K562 (cell line): ENCODE data around the gene MAPK1IP1L. TPM values are rescaled to one million over a fixed set of nuclear protein-coding genes. Genes with fewer than 3 reads are reported as not detected.

Source experiments
- ATF1 ChIP-seq, 2 experiments: fragments of 450-650 bp in 1 of 2; IDR thresholded peaks; 2 replicates each; pipeline ENCODE4 v1.6.1; 2016; ENCODE audit warnings: missing compliant biosample characterization in 1 of 2, missing genetic modification characterization in 1 of 2
- CGGBP1 ChIP-seq: fragments of 250-450 bp; sonication (Bioruptor Pico); IDR thresholded peaks from 2 replicates; pipeline ENCODE4 v1.9.0; 2021; ENCODE audit warnings: mild to moderate bottlenecking
- DIDO1 ChIP-seq: fragments of 450-650 bp; IDR thresholded peaks from 2 replicates; pipeline ENCODE4 v1.6.1; 2016; ENCODE audit warnings: low read depth, missing biosample characterization, missing genetic modification characterization
- DMBX1 ChIP-seq: fragments of 250-450 bp; sonication (Bioruptor Pico); IDR thresholded peaks from 2 replicates; pipeline ENCODE4 v1.8.0; 2022; ENCODE audit warnings: inconsistent platforms, mild to moderate bottlenecking, moderate library complexity, borderline replicate concordance
- E2F8 ChIP-seq: fragments of 450-650 bp; IDR thresholded peaks from 2 replicates; pipeline ENCODE4 v1.7.1; 2018; ENCODE audit warnings: mild to moderate bottlenecking, low read depth; ENCODE audit not compliant: partially characterized antibody
- HES1 ChIP-seq: fragments of 450-650 bp; IDR thresholded peaks from 2 replicates; pipeline ENCODE4 v1.6.1; 2016; ENCODE audit warnings: low read depth, mild to moderate bottlenecking, moderate library complexity
- HNRNPH1 ChIP-seq: fragments of 200-400 bp; formaldehyde crosslinking; optimal IDR thresholded peaks from 2 replicates; pipeline ENCODE3; 2017; ENCODE audit warnings: low read depth, mild to moderate bottlenecking, low read length, moderate library complexity
- MAFG ChIP-seq: fragments of 450-650 bp; conservative IDR thresholded peaks from 2 replicates; pipeline ENCODE4 v1.6.1; 2016; ENCODE audit warnings: missing genetic modification characterization, missing compliant biosample characterization
- MYBL2 ChIP-seq, 2 experiments: fragments of 450-650 bp in 1 of 2; sonication (generic) in 1 of 2; formaldehyde crosslinking in 1 of 2; IDR thresholded peaks; 2 replicates each; pipeline versions ENCODE4 v1.6.1 to v1.8.1; 2017 to 2022; ENCODE audit warnings: borderline replicate concordance in 1 of 2, inconsistent platforms in 1 of 2, low read depth in 1 of 2, mild to moderate bottlenecking in 1 of 2, missing genetic modification reagents in 1 of 2, moderate library complexity in 1 of 2
- NFXL1 ChIP-seq: fragments of 450-650 bp; formaldehyde crosslinking; IDR thresholded peaks from 2 replicates; pipeline ENCODE4 v1.4.0; 2021; ENCODE audit warnings: mild to moderate bottlenecking
- PCBP1 ChIP-seq: fragments of 200-400 bp; formaldehyde crosslinking; IDR thresholded peaks from 2 replicates; pipeline ENCODE4 v1.6.1; 2018; ENCODE audit warnings: mild to moderate bottlenecking, low read depth, low read length; ENCODE audit not compliant: poor library complexity, severe bottlenecking
- RUNX1 ChIP-seq: sonication (generic); IDR thresholded peaks from 2 replicates; pipeline ENCODE4 v1.6.1; 2016; ENCODE audit warnings: antibody characterized with exemption, low read depth
- TAF7 ChIP-seq: fragments of 450-650 bp; IDR thresholded peaks from 2 replicates; pipeline ENCODE4 v1.6.1; 2016; ENCODE audit warnings: missing genetic modification characterization, missing compliant biosample characterization
- XRCC5 ChIP-seq: fragments of 200-400 bp; formaldehyde crosslinking; IDR thresholded peaks from 2 replicates; pipeline ENCODE4 v1.6.1; 2017; ENCODE audit warnings: low read depth, mild to moderate bottlenecking, low read length
- ZBTB1 ChIP-seq: sonication (generic); formaldehyde crosslinking; IDR thresholded peaks from 2 replicates; pipeline ENCODE4 v1.8.1; 2023; ENCODE audit warnings: missing genetic modification reagents, low read depth, mild to moderate bottlenecking, borderline replicate concordance
- ZBTB2 ChIP-seq: fragments of 450-650 bp; IDR thresholded peaks from 2 replicates; pipeline ENCODE4 v1.6.1; 2016; ENCODE audit warnings: antibody characterized with exemption
- ZSCAN32 ChIP-seq: fragments of 450-650 bp; formaldehyde crosslinking; IDR thresholded peaks from 2 replicates; pipeline ENCODE4 v1.4.0; 2020; ENCODE audit warnings: mild to moderate bottlenecking, moderate library complexity
- polyA plus RNA-seq, 8 experiments: library from polyadenylated mRNA; depleted of rRNA in 4 of 8; stranded (reverse) in 5 of 8; unstranded in 3 of 8; fragments of >200 nt; fragmentation: Nextera tagmentation in 2 of 8; fragmentation: Illumina TruSeq in 1 of 8; extraction: Ambion mirVana in 2 of 8; extraction: Trizol in 1 of 8; gene quantifications; 2 replicates each; pipeline versions ENCODE4 v1.2.1 to v1.2.3, GENCODE V29; 2011 to 2014; ENCODE audit warnings: inconsistent platforms in 1 of 8, missing spikeins in 1 of 8
- total RNA-seq, 7 experiments: library from RNA; depleted of rRNA in 6 of 7; stranded (reverse); fragments of >200 nt in 6 of 7; fragmentation: Illumina TruSeq in 2 of 7; extraction: Trizol in 2 of 7; gene quantifications; 2 replicates each; pipeline versions ENCODE4 v1.2.1 to v1.2.3, GENCODE V29; 2011 to 2021; ENCODE audit warnings: low replicate concordance in 1 of 7
- TF ChIP-seq, protein P1 (sequence below): fragments of 450-650 bp; IDR thresholded peaks from 2 replicates; pipeline ENCODE4 v1.6.1; 2016; ENCODE audit warnings: borderline replicate concordance

Gene MAPK1IP1L
- total and polyA plus RNA-seq, 9 of the 15 experiments (the other 6 are each of a cell fraction or from before 2014, with no cell fraction given): 32.7 to 99.4 (median 49.8) TPM

GRCh38 chr14:55026793-55027561 is 24.5 kb upstream of the MAPK1IP1L start, which contains the start of the genes SOCS4 and WDHD1 (continued):
- TF ChIP-seq ZBTB2: peak; percentile 81
- no peak for TF ChIP-seq MAFG (tag)
- no peak for TF ChIP-seq ZBTB1 (CRISPR knock-in tag)
- peak; percentile 64 for TF ChIP-seq TAF7 (tag)
- TF ChIP-seq HES1: no peak
- peak; percentile 85 for TF ChIP-seq ATF1 (CRISPR knock-in tag; IDR thresholded peaks at IDR 0.05)
- peak; percentile 97 for TF ChIP-seq ATF1 (tag; IDR thresholded peaks at IDR 0.05)
- no peak for TF ChIP-seq PCBP1
- TF ChIP-seq DIDO1: no peak
- no peak for TF ChIP-seq NFXL1 (CRISPR knock-in tag)
- TF ChIP-seq MYBL2 (IDR thresholded peaks at IDR 0.05; ENCODE audit: low read depth): no peak
- TF ChIP-seq MYBL2 (CRISPR knock-in tag; IDR thresholded peaks at IDR 0.05; ENCODE audit: borderline replicate concordance): no peak
- TF ChIP-seq E2F8: peak; percentile 91
- no peak for TF ChIP-seq CGGBP1 (CRISPR knock-in tag)
- no peak for TF ChIP-seq HNRNPH1
- no peak; the same call in 1 of the 2 replicates for TF ChIP-seq RUNX1
- TF ChIP-seq, protein P1, sequence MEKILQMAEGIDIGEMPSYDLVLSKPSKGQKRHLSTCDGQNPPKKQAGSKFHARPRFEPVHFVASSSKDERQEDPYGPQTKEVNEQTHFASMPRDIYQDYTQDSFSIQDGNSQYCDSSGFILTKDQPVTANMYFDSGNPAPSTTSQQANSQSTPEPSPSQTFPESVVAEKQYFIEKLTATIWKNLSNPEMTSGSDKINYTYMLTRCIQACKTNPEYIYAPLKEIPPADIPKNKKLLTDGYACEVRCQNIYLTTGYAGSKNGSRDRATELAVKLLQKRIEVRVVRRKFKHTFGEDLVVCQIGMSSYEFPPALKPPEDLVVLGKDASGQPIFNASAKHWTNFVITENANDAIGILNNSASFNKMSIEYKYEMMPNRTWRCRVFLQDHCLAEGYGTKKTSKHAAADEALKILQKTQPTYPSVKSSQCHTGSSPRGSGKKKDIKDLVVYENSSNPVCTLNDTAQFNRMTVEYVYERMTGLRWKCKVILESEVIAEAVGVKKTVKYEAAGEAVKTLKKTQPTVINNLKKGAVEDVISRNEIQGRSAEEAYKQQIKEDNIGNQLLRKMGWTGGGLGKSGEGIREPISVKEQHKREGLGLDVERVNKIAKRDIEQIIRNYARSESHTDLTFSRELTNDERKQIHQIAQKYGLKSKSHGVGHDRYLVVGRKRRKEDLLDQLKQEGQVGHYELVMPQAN: peak; percentile 96
- no peak for TF ChIP-seq XRCC5
- TF ChIP-seq ZSCAN32 (CRISPR knock-in tag): no peak
- no peak for TF ChIP-seq DMBX1 (CRISPR knock-in tag)
